MM.1S (cell line): ENCODE data around the gene NBAS.

Experiments
- DNase-seq: peaks from one replicate; pipeline ENCODE4 v3.0.0-alpha.2; 2015
- H2AFZ ChIP-seq: fragments of 300-600 bp; sonication (generic); 2 replicates; pipeline ENCODE4 v1.6.0; 2016; ENCODE audit warnings: antibody characterized with exemption, low read length
- H3F3A ChIP-seq: fragments of 300-600 bp; sonication (generic); 2 replicates; pipeline ENCODE4 v1.6.1; 2016; ENCODE audit warnings: mild to moderate bottlenecking, antibody characterized with exemption, low read length, moderate library complexity, mixed read lengths; ENCODE audit not compliant: insufficient read depth
- H3K27ac ChIP-seq: fragments of 300-600 bp; sonication (generic); 2 replicates; pipeline ENCODE4 v1.5.1; 2016; ENCODE audit warnings: mild to moderate bottlenecking, low read length
- H3K27me3 ChIP-seq: fragments of 300-600 bp; sonication (generic); replicated peaks from 2 replicates; pipeline ENCODE4 v1.6.0; 2016; ENCODE audit warnings: low read length; ENCODE audit not compliant: insufficient read depth
- H3K36me3 ChIP-seq: fragments of 300-600 bp; sonication (generic); replicated peaks from 2 replicates; pipeline ENCODE4 v1.6.1; 2016; ENCODE audit warnings: mild to moderate bottlenecking, low read length, mixed read lengths; ENCODE audit not compliant: insufficient read depth
- H3K4me1 ChIP-seq: fragments of 300-600 bp; sonication (generic); 2 replicates; pipeline ENCODE4 v1.6.1; 2016; ENCODE audit warnings: low read length, mixed read lengths
- H3K4me2 ChIP-seq: fragments of 300-600 bp; sonication (generic); 2 replicates; pipeline ENCODE4 v1.6.0; 2016; ENCODE audit warnings: low read depth, low read length
- H3K4me3 ChIP-seq: fragments of 300-600 bp; sonication (generic); 2 replicates; pipeline ENCODE4 v1.5.1; 2016; ENCODE audit warnings: low read length, mixed read lengths
- H3K79me2 ChIP-seq: fragments of 300-600 bp; sonication (generic); 2 replicates; pipeline ENCODE4 v1.6.1; 2016; ENCODE audit warnings: mixed run types, low read length, mixed read lengths
- H3K9ac ChIP-seq: fragments of 300-600 bp; sonication (generic); 2 replicates; pipeline ENCODE4 v1.6.1; 2016; ENCODE audit warnings: low read length, mixed read lengths
- H3K9me2 ChIP-seq: fragments of 300-600 bp; sonication (generic); replicated peaks from 2 replicates; pipeline ENCODE4 v1.6.1; 2016; ENCODE audit warnings: mild to moderate bottlenecking, low read length, mixed read lengths; ENCODE audit not compliant: insufficient read depth
- H3K9me3 ChIP-seq: fragments of 300-600 bp; sonication (generic); replicated peaks from 2 replicates; pipeline ENCODE4 v1.6.1; 2016; ENCODE audit warnings: mild to moderate bottlenecking, low read length, mixed read lengths; ENCODE audit not compliant: insufficient read depth
- H4K20me1 ChIP-seq: fragments of 300-600 bp; sonication (generic); 2 replicates; pipeline ENCODE4 v1.6.1; 2016; ENCODE audit warnings: mild to moderate bottlenecking, low read length, moderate library complexity, mixed read lengths; ENCODE audit not compliant: insufficient read depth
- EZH2 ChIP-seq: fragments of 300-600 bp; sonication (generic); optimal IDR thresholded peaks from 2 replicates; pipeline ENCODE3; 2017; ENCODE audit warnings: low read depth, mild to moderate bottlenecking, antibody characterized with exemption, low read length, mixed read lengths
- EZH2phosphoT487 ChIP-seq: fragments of 300-600 bp; sonication (generic); IDR thresholded peaks from 2 replicates; pipeline ENCODE4 v1.6.1; 2018; ENCODE audit warnings: antibody characterized with exemption, low read length
- TF ChIP-seq, protein P1 (sequence below): fragments of 300-600 bp; sonication (generic); IDR thresholded peaks from 2 replicates; pipeline ENCODE4 v1.5.1; 2016; ENCODE audit warnings: antibody characterized with exemption, low read length, mixed read lengths

The NBAS gene

DNA sequence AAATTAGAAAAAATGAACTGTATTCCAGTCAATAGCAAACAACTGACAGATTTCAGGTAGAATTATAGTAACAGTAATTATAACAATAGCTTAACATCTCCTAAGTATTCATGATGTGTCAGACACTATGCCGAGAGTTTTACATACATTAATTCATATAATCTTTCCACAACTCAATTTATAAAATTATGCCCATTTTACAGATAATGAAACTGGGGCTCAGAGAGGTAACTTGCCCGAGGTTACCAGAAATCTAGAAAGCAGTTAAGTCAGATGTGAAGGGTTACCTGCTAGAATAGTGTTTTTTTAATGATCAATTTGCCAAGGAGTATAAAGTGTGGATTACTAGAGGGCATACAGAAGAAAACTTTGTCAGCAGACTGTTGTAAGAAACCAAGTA lies 12.2 kb downstream of the NBAS start:
- H3K79me2 ChIP-seq = no peaks in the 10 kb centered on the region
- TF ChIP-seq EZH2phosphoT487 (no peak), EZH2 (no peak)
- TF ChIP-seq, protein P1, sequence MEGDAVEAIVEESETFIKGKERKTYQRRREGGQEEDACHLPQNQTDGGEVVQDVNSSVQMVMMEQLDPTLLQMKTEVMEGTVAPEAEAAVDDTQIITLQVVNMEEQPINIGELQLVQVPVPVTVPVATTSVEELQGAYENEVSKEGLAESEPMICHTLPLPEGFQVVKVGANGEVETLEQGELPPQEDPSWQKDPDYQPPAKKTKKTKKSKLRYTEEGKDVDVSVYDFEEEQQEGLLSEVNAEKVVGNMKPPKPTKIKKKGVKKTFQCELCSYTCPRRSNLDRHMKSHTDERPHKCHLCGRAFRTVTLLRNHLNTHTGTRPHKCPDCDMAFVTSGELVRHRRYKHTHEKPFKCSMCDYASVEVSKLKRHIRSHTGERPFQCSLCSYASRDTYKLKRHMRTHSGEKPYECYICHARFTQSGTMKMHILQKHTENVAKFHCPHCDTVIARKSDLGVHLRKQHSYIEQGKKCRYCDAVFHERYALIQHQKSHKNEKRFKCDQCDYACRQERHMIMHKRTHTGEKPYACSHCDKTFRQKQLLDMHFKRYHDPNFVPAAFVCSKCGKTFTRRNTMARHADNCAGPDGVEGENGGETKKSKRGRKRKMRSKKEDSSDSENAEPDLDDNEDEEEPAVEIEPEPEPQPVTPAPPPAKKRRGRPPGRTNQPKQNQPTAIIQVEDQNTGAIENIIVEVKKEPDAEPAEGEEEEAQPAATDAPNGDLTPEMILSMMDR = no peak
- no peaks in the 10 kb centered on the region for H3K4me1 ChIP-seq
- H3K9me2 ChIP-seq = no peaks in the 10 kb centered on the region
- no peak overlapping the region for H3K4me3 ChIP-seq
- H3K27ac ChIP-seq = no peak overlapping the region
- H2AFZ ChIP-seq = no peak overlapping the region
- no peaks in the 10 kb centered on the region for H3K27me3 ChIP-seq
- H3K9me3 ChIP-seq = no peaks in the 10 kb centered on the region
- no peaks in the 10 kb centered on the region for H4K20me1 ChIP-seq
- no peaks in the 10 kb centered on the region for H3F3A ChIP-seq
- H3K36me3 ChIP-seq = no peaks in the 10 kb centered on the region
- DNase-seq = no peak
- H3K9ac ChIP-seq = no peak overlapping the region
- no peak overlapping the region for H3K4me2 ChIP-seq

DNA sequence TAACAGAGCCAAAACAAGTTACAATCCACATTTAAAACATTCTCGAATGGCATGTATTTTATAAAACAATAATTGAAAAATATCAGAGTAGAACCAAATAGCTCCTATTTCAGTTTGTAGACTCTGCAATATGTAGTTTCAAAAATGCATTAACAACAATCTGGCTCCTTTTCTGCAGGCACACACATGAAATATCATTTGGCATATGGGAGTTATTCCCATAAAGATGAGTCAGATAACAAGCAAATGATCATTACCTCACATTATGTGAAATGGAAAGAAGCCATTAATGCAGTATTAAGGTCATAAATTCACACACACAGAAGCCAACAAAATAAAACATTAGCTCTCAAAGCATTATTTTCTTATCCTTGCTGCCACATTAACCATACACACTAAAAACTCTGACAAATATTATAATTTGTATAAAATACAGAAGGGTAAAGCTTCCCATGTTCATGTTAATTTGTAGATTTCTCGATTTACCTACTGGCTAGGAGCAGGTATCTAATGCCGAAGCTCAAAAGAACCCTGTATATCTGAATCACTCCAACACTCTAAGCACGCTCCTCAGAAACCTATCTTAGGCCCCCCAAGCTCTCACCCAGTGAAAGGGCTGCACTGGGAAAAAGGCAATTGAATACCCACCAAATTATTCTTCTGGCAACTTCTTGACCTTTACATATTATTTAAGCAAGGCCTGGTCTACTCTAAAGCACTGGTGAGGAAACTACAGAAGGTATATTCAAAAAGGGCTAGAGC lies 13.8 kb downstream of the NBAS start:
- Histone ChIP-seq H3K4me1 (no peaks in the 10 kb centered on the region), H3K9ac (no peak overlapping the region), H3K4me3 (no peak overlapping the region), H3K27ac (no peak overlapping the region), H2AFZ (no peak overlapping the region), H3K9me3 (no peaks in the 10 kb centered on the region), H4K20me1 (no peaks in the 10 kb centered on the region), H3K4me2 (no peak overlapping the region), H3K9me2 (no peaks in the 10 kb centered on the region), H3F3A (no peaks in the 10 kb centered on the region), H3K79me2 (no peaks in the 10 kb centered on the region), H3K27me3 (no peaks in the 10 kb centered on the region), H3K36me3 (no peaks in the 10 kb centered on the region)
- DNase-seq = no peak
- no peak for TF ChIP-seq EZH2
- no peak for TF ChIP-seq EZH2phosphoT487
- TF ChIP-seq, protein P1 = no peak

GRCh38 chr2:15546297-15547098 lies 14.6 kb downstream of the NBAS start:
- no peaks in the 10 kb centered on the region for H3K9me3 ChIP-seq
- DNase-seq = no peak
- no peak overlapping the region for H2AFZ ChIP-seq
- no peaks in the 10 kb centered on the region for H3K4me1 ChIP-seq
- H4K20me1 ChIP-seq = no peaks in the 10 kb centered on the region
- no peak overlapping the region for H3K4me2 ChIP-seq
- H3K27ac ChIP-seq = no peak overlapping the region
- H3K79me2 ChIP-seq = no peaks in the 10 kb centered on the region
- H3K9ac ChIP-seq = no peak overlapping the region
- no peaks in the 10 kb centered on the region for H3K9me2 ChIP-seq
- no peak overlapping the region for H3K4me3 ChIP-seq
- H3K36me3 ChIP-seq = no peaks in the 10 kb centered on the region
- TF ChIP-seq EZH2 (no peak), EZH2phosphoT487 (no peak)
- TF ChIP-seq, protein P1 = peak; percentile 17
- no peaks in the 10 kb centered on the region for H3F3A ChIP-seq
- H3K27me3 ChIP-seq = no peaks in the 10 kb centered on the region
